Right lobe of liver (tissue), 4 donors: ENCODE measurements around the gene EFCAB12.

Experiments used
- POLR2A ChIP-seq: fragments of 450-650 bp; IDR thresholded peaks from one replicate; pipeline ENCODE4 v1.6.1; 2017; ENCODE audit warnings: antibody characterized with exemption, mild to moderate bottlenecking
- TF ChIP-seq, protein P1 (sequence below), 4 donors: fragments of 200-600 bp in 3 of 4; fragments of 450-650 bp in 1 of 4; IDR thresholded peaks; one replicate each; pipeline versions ENCODE4 v1.5.1 to v1.8.0; 2016 to 2022; ENCODE audit warnings: antibody characterized with exemption in 4 of 4, mild to moderate bottlenecking in 2 of 4
- donor health status: DM: no; HTN: no; CAD: no.
- donor health status: DM: no; HTN: no; CAD: no.
- donor health status: DM: no; HTN: yes; CAD: no.

DNA sequence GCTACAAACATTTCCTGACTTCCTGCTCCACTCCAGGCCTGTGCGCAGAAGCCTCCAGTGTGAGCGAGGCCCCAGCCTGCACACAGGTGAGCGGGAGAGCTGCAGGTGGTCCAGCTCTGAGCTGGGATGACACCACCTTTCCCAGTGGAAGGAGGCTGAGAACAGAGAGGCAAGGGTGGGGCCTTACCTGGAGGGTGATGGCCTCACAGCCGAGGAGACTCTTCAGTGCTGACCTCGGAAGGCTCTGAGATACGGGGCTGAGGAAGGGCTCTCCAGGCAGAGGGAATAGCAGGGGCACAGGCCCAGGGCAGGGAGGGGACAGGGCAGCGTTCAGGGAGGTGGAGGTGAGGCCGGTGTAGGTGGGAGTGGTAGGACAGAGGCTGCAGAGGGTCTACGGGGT lies 70.8 kb downstream of the EFCAB12 start:
- TF ChIP-seq, protein P1, sequence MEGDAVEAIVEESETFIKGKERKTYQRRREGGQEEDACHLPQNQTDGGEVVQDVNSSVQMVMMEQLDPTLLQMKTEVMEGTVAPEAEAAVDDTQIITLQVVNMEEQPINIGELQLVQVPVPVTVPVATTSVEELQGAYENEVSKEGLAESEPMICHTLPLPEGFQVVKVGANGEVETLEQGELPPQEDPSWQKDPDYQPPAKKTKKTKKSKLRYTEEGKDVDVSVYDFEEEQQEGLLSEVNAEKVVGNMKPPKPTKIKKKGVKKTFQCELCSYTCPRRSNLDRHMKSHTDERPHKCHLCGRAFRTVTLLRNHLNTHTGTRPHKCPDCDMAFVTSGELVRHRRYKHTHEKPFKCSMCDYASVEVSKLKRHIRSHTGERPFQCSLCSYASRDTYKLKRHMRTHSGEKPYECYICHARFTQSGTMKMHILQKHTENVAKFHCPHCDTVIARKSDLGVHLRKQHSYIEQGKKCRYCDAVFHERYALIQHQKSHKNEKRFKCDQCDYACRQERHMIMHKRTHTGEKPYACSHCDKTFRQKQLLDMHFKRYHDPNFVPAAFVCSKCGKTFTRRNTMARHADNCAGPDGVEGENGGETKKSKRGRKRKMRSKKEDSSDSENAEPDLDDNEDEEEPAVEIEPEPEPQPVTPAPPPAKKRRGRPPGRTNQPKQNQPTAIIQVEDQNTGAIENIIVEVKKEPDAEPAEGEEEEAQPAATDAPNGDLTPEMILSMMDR (IDR thresholded peaks at IDR 0.05) = no peak
- no peak for TF ChIP-seq POLR2A
